Ascending aorta (tissue), 2 donors: ENCODE measurements around the gene ASB8. TPM values are rescaled to one million over a fixed set of nuclear protein-coding genes. Genes with fewer than 3 reads are reported as not detected.

Experiments used
- DNase-seq, 2 donors: peaks; one replicate each; pipeline ENCODE4 v3.0.0-alpha.2; 2019; ENCODE audit warnings: low spot score in 2 of 2
- H3K27ac ChIP-seq, 2 donors: fragments of 200-600 bp; sonication (generic); one replicate each; pipeline ENCODE4 v1.5.1; 2016 to 2017; ENCODE audit warnings: mild to moderate bottlenecking in 1 of 2
- H3K27me3 ChIP-seq: fragments of 200-600 bp; sonication (generic); one replicate; pipeline ENCODE4 v1.5.1; 2017
- H3K36me3 ChIP-seq, 2 donors: fragments of 200-600 bp; sonication (generic); one replicate each; pipeline ENCODE4 v1.5.1; 2016
- H3K4me1 ChIP-seq, 2 donors: fragments of 200-600 bp; sonication (generic); one replicate each; pipeline ENCODE4 v1.5.1; 2016 to 2017; ENCODE audit warnings: mild to moderate bottlenecking in 1 of 2
- H3K4me3 ChIP-seq, 2 donors: fragments of 200-600 bp; sonication (generic); one replicate each; pipeline ENCODE4 v1.5.1; 2016 to 2017; ENCODE audit warnings: mild to moderate bottlenecking in 1 of 2
- H3K9me3 ChIP-seq, 2 donors: fragments of 200-600 bp; sonication (generic); one replicate each; pipeline ENCODE4 v1.5.1; 2016
- intact Hi-C: fragments of 100-400 bp; cut with DNase I; formaldehyde crosslinking; loops from one replicate; pipeline ENCODE4 v1.15.1; 2023
- total RNA-seq: library from RNA; depleted of rRNA; stranded (reverse); fragments of >200 nt; gene quantifications from one replicate; pipeline ENCODE4 v1.1.0, GENCODE V29; 2016
- TF ChIP-seq, protein P1 (sequence below), 3 experiments: fragments of 200-600 bp in 2 of 3; fragments of 450-650 bp in 1 of 3; sonication (generic) in 2 of 3; IDR thresholded peaks; one replicate each; pipeline ENCODE4 v1.5.1; 2016 to 2019; ENCODE audit warnings: antibody characterized with exemption in 3 of 3, mild to moderate bottlenecking in 1 of 3, moderate library complexity in 1 of 3

ASB8 gene
- total RNA-seq, 1 donor from 2014 or later, result 23.7 TPM

DNA sequence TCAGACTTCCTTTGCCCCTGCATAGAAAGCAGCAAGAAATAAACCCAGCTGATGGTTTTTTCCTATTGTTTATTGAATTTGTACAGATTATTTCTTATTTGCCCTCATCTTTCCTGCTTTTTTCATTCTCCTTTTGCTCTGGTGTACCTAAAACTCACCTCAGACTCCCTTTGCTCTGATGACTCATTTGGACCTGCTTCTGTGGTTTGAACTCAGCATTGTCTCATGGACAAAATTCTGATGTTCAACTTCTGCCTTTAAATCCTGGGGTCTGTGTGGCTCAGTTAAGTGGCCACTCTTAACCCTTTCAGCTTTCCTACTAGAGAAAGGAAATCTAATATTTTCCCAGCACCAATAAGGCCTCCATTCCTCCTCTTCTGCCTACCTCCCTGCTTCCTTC lies 47.9 kb downstream of the ASB8 start:
- no peak overlapping the region for H3K4me3 ChIP-seq
- intact Hi-C loops, result loop anchor here (5.0 to 10.0 kb wide), 4 partner anchors 88 to 575 kb away; partner anchors contain the start of genes KANSL2, VDR and ZNF641
- DNase-seq, result no peak
- no peaks in the 10 kb centered on the region for H3K27me3 ChIP-seq
- no peaks in the 10 kb centered on the region for H3K9me3 ChIP-seq
- TF ChIP-seq, protein P1, sequence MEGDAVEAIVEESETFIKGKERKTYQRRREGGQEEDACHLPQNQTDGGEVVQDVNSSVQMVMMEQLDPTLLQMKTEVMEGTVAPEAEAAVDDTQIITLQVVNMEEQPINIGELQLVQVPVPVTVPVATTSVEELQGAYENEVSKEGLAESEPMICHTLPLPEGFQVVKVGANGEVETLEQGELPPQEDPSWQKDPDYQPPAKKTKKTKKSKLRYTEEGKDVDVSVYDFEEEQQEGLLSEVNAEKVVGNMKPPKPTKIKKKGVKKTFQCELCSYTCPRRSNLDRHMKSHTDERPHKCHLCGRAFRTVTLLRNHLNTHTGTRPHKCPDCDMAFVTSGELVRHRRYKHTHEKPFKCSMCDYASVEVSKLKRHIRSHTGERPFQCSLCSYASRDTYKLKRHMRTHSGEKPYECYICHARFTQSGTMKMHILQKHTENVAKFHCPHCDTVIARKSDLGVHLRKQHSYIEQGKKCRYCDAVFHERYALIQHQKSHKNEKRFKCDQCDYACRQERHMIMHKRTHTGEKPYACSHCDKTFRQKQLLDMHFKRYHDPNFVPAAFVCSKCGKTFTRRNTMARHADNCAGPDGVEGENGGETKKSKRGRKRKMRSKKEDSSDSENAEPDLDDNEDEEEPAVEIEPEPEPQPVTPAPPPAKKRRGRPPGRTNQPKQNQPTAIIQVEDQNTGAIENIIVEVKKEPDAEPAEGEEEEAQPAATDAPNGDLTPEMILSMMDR (IDR thresholded peaks at IDR 0.05), result no peak
- H3K27ac ChIP-seq, result no peak overlapping the region
- no peaks in the 10 kb centered on the region for H3K36me3 ChIP-seq
- H3K4me1 ChIP-seq, result peaks cover 4 to 11% of the 10 kb centered on the region in 2 donors

DNA sequence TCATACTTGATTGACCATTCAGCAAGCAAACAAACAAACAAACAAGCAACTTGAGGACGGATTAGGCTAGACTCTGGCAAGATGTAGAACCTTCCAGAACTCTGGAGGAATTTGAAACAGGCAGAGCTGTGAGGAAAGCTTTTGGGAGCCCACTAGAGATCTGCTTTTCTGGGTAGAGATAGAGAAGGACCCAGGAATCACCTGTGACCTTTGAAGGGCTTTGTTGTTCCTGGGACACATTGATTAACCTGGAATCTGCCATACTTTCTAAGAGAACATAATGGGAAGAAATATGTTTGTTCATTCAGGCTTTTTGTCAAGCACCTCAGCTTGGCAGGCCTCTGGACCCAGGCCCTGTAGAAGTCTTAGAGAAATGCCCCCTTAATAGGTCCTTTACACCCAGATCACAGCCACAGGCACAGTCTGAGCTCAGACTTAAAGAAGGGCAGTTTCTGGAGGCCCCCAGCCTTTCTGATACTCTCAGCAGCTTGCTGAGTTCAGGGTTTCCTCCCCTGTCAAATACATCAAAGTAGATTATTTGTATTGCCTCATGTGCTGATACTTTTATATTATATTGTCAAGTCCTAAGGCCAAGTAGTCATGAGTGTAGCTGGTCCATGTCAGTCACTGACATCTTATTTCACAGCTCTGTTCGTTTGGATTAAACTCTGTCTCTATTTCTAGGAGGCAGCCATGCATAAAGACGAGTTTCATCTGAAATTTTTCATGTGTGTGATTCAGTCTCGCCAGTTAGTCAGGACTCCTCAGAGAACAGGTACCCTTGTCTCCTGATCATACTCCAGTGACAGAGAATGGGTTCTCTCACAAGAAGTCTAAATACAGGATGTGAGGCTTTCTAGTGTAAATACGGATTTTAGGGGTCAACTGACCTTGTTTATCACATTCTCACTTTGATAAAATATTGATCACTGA lies 50.4 kb downstream of the ASB8 start:
- Histone ChIP-seq H3K36me3 (no peaks in the 10 kb centered on the region), H3K4me3 (peak overlapping the region; percentile 83 to 93), H3K9me3 (no peaks in the 10 kb centered on the region), H3K27me3 (no peaks in the 10 kb centered on the region), H3K4me1 (peaks cover 4 to 12% of the 10 kb centered on the region in 2 donors), H3K27ac (peak overlapping the region; percentile 78 to 96)
- TF ChIP-seq, protein P1 (IDR thresholded peaks at IDR 0.05), result no peak
- intact Hi-C loops, result loop anchor here (1.0 to 10.0 kb wide), 6 partner anchors 12 to 578 kb away; partner anchors contain the start of genes ASB8, KANSL2, PFKM and VDR
- no peak for DNase-seq

DNA sequence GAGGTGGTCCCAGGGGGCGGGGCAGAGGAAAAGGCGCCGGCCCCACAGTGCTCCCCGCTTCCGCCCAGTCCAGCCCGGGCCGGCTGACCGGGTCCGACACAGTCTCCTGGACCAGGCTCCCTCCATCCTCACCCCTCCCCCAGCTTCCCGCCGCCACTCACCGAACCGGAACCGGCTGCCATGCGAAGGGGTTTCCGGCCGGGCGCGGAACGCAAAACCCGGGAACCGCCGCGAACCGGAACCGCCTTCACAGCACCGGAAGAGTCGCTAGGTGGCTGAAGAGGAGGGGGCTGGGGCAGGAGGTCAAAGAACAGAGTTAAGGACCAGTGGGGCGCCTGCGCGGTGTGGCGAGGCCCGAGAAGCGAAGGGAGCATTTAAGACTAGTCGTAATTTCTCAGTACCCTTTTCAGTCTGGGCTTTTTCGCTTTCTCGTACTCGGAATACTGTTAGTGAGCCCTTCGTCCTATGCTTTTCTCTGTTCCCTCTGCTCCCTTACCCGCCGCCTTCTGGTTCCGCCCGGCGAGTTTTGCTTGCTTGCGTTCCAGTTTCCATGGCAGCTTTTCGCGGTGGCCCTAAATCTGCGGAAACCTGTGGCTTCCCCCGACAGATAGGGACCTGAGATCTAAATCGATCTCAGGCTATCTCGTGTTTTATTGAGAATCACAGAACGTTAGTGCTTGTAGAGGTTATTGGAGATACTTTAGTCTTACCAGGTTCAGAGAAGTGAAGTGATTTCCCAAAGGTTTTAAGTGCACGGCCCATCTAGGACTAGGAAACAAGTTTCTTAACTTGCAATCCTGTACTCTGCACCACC lies 51.2 kb downstream of the ASB8 start, which contains the start of gene SENP1:
Gene SENP1, minus strand, starts transcription at position 213 of the 814 bp plus-strand sequence. CDS start 4,607 bp downstream, outside the sequence.
- peaks cover 4 to 12% of the 10 kb centered on the region in 2 donors for H3K4me1 ChIP-seq
- no peaks in the 10 kb centered on the region for H3K27me3 ChIP-seq
- no peaks in the 10 kb centered on the region for H3K9me3 ChIP-seq
- peak; percentile 31 to 92 for DNase-seq
- H3K4me3 ChIP-seq, result peak within 1 kb of the TSS; percentile 83 to 93
- intact Hi-C loops, result loop anchor here (1.0 to 10.0 kb wide), 6 partner anchors 13 to 579 kb away; partner anchors contain the start of genes ASB8, KANSL2, PFKM and VDR
- TF ChIP-seq, protein P1 (IDR thresholded peaks at IDR 0.05), result peak in 1 of 3 experiments; percentile 20
- H3K36me3 ChIP-seq, result no peaks in the 10 kb centered on the region
- peak within 1 kb of the TSS; percentile 78 to 96 for H3K27ac ChIP-seq

DNA sequence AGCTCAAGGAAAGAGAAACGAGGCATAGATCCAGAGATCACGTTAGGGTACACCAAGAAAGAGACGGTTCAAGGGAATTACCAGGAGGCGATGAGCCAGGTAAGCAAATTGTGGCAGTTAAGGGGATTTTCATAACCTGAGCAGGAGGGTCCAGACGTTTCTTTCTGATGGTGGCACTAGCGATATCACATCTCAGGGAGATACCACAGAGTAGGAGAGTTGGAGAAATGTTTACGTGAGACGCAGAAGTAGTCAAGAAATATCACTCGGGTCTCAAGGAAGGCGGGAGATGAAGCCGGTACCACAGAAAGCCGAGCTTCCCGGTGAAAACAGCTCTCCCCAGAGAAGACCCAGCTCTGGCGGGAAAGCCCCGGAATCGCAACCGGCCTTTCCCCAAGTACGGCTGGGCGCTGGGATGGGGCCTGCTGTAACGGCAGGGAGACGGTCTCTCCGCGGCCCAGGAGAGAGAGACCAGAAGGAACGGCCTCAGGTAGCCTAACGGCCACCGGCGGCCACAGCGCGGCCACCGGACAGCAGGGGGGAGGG lies 51.9 kb downstream of the ASB8 start:
- no peak for DNase-seq
- peak overlapping the region; percentile 78 to 96 for H3K27ac ChIP-seq
- intact Hi-C loops, result loop anchor here (5.0 to 10.0 kb wide), 4 partner anchors 92 to 579 kb away; partner anchors contain the start of genes KANSL2, VDR and ZNF641

More for the DNA sequence above, 51.9 kb downstream of the ASB8 start:
- TF ChIP-seq, protein P1 (IDR thresholded peaks at IDR 0.05), result no peak
- peaks cover 4 to 12% of the 10 kb centered on the region in 2 donors for H3K4me1 ChIP-seq
- peak overlapping the region; percentile 83 to 93 for H3K4me3 ChIP-seq
- no peaks in the 10 kb centered on the region for H3K27me3 ChIP-seq
- no peaks in the 10 kb centered on the region for H3K36me3 ChIP-seq
- no peaks in the 10 kb centered on the region for H3K9me3 ChIP-seq
